Measurements from ENCODE around the gene PDCD2L.
A peak's percentile ranks its signal among the peaks of the same experiment; 100 is the strongest.
"Not testable (repeated sequence)": the region's sequence is repeated elsewhere in the genome, so short reads cannot be mapped to it uniquely, and the experiment has no call there.

PDCD2L gene

GRCh38 chr19:34404109-34404909 is at the start of gene PDCD2L:
PDCD2L (plus strand) TSS chr19:34404399; CDS start chr19:34404431, 32 bp downstream.
- DNase-seq (ENCODE audit: low read depth): peak; percentile 90

GRCh38 chr19:34355201-34355600 is 49.0 kb upstream of the PDCD2L start:
- no peak for DNase-seq (ENCODE audit: low read depth)

- DNase-seq (ENCODE audit: low read depth): no peak
These were observed 47.3 kb upstream of the PDCD2L start for GRCh38 chr19:34356875-34357274.

- DNase-seq (ENCODE audit: low read depth): no peak
These were observed 46.8 kb upstream of the PDCD2L start for GRCh38 chr19:34357431-34357830.

- DNase-seq (ENCODE audit: low read depth): peak; percentile 97
These were observed 44.9 kb upstream of the PDCD2L start for GRCh38 chr19:34359140-34359953.

GRCh38 chr19:34359954-34360315 is 44.3 kb upstream of the PDCD2L start:
- DNase-seq (ENCODE audit: low read depth): no peak

GRCh38 chr19:34360354-34360909 is 43.8 kb upstream of the PDCD2L start:
- no peak for DNase-seq (ENCODE audit: low read depth)

GRCh38 chr19:34362679-34363069 is 41.5 kb upstream of the PDCD2L start:
- no peak for DNase-seq (ENCODE audit: low read depth)

GRCh38 chr19:34363094-34363493 is 41.1 kb upstream of the PDCD2L start:
- DNase-seq (ENCODE audit: low read depth): no peak

GRCh38 chr19:34363930-34364329 is 40.3 kb upstream of the PDCD2L start:
- no peak for DNase-seq (ENCODE audit: low read depth)

GRCh38 chr19:34364462-34364829 is 39.8 kb upstream of the PDCD2L start:
- DNase-seq (ENCODE audit: low read depth): no peak

GRCh38 chr19:34364830-34365462 is 39.3 kb upstream of the PDCD2L start, which contains the start of gene GPI:
GPI (plus strand) TSS chr19:34365196; CDS start chr19:34365267, 71 bp downstream.
- peak; percentile 55 for DNase-seq (ENCODE audit: low read depth)

- DNase-seq (ENCODE audit: low read depth): peak; percentile 51
These were observed 38.5 kb upstream of the PDCD2L start for GRCh38 chr19:34365463-34366401.

- DNase-seq (ENCODE audit: low read depth): peak; percentile 77
These were observed 37.2 kb upstream of the PDCD2L start for GRCh38 chr19:34366738-34367623.

- DNase-seq (ENCODE audit: low read depth): no peak
These were observed 36.6 kb upstream of the PDCD2L start for GRCh38 chr19:34367624-34367957.

- DNase-seq (ENCODE audit: low read depth): no peak
These were observed 35.9 kb upstream of the PDCD2L start for GRCh38 chr19:34368338-34368737.

GRCh38 chr19:34369166-34369565 is 35.0 kb upstream of the PDCD2L start:
- DNase-seq (ENCODE audit: low read depth): not testable (repeated sequence)

- no peak for DNase-seq (ENCODE audit: low read depth)
These were observed 34.1 kb upstream of the PDCD2L start for GRCh38 chr19:34370117-34370516.

- DNase-seq (ENCODE audit: low read depth): no peak
These were observed 33.2 kb upstream of the PDCD2L start for GRCh38 chr19:34370983-34371382.

- no peak for DNase-seq (ENCODE audit: low read depth)
These were observed 30.5 kb upstream of the PDCD2L start for GRCh38 chr19:34373601-34374288.

Measured in EH (cell line).